Stimulated activated naive CD4-positive, alpha-beta T cell treated with Interleukin-2 at 50 U/mL for 16 hours (primary cell): ENCODE measurements around the gene ZDHHC9.

Experiments used
- DNase-seq: peaks from one replicate; lab custom pipeline; 2025; lab: John Stamatoyannopoulos, UW

Gene ZDHHC9

GRCh38 chrX:129763666-129764065, 80.0 kb downstream of the ZDHHC9 start:
- no peak for DNase-seq

GRCh38 chrX:129762448-129762847, 81.2 kb downstream of the ZDHHC9 start:
- DNase-seq, result no peak

GRCh38 chrX:129761596-129761995, 82.1 kb downstream of the ZDHHC9 start:
- DNase-seq, result no peak

DNA sequence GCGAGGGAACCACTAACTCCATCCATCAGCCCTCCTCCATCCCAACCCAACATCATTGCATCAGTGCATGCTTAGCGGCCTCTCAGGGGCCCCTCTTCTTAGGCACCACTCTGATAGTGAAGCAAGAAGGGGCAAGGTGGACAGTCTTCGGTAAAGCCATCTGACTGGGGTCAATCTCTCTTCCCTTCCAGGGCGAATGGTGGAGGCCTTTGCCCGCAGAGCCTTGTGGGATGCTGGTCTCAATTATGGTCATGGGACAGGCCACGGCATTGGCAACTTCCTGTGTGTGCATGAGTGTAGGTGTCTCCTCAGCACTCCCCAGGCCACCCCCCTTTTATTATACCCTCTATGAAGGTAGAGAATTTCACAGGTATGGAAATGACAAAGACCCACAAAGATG, 82.7 kb downstream of the ZDHHC9 start:
- no peak for DNase-seq

DNA sequence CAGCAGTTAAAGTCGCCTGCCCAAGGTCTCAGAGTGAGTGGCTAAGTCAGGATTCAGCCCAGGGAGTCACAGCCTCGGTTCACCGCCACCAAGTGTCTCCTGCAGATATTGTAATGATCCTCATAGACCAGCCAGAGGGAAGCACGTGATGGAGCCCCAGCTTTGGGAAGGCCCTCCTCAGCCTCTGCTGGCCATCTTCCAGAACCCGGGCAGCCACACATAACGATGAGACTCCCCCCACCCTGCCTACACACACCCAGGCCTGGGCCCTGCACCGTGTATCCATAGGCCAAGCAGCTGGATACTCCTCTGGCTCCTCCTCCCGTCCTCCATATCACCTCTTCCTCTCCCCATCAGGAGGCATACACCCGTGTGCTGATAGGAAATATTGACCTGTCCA, 83.5 kb downstream of the ZDHHC9 start:
- DNase-seq, result no peak

- peak; percentile 53 for DNase-seq
Measured at GRCh38 chrX:129759576-129760061, 84.1 kb downstream of the ZDHHC9 start.

GRCh38 chrX:129755779-129756650, 87.7 kb downstream of the ZDHHC9 start:
- no peak for DNase-seq

DNA sequence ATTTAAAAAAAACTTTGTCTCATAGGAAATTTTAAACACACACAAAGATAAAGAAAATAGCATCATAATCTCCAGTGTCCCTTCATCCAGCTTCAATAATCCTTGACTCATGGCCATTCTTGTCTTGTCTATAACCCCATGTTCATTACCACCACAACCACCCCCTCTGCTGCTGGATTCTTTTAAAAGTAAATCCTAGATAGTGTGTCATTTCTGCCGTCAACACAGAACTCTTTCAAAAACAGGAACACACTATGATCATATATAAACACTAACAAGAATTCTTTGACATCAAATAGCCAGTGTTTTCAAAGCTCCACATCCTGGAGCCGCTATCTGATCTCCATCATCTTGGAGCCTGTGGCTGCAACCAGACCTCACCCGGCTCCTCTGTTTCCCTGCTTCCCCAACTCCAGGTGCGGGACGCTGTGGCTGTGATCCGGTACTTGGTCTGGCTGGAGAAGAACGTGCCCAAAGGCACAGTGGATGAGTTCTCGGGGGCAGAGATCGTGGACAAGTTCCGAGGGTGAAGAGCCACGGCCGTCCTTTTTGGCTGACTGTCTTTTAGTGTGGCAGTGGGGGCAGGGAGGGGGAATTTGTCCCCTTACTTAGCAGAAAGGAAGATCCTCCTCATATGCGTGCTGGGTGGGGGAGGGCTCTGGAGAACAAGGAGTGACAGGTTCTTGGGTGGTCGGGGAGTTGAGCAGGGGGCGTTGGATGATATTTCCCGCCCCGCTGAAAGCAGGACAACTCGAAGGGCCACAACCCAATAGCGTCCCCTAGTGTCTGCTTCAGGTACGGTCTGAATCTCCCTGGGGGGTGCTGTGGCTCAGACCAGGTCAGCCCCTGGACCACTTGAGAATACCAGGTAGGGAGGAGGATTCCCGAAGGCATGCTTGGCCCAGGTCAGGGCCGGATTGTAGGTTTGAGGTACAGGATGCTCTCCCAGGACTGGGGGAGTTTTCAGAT, 89.3 kb downstream of the ZDHHC9 start:
- DNase-seq, result no peak
